CD4-positive, alpha-beta T cell treated with Interferon alpha-2 for 1 hour (primary cell): ENCODE data around the gene DIRAS3.
"Not testable (repeated sequence)": the region's sequence is repeated elsewhere in the genome, so short reads cannot be mapped to it uniquely, and the experiment has no call there.

Experiments used
- DNase-seq, 2 donors: peaks; one replicate each; pipeline ENCODE4 v3.0.0-alpha.2; 2020 to 2022

Gene DIRAS3

GRCh38 chr1:68016381-68016780 is 34.0 kb downstream of the DIRAS3 start:
- DNase-seq: no peak

GRCh38 chr1:68015971-68016370 is 34.5 kb downstream of the DIRAS3 start:
- no peak for DNase-seq

- DNase-seq: no peak
Measured at GRCh38 chr1:68015369-68015768, 35.1 kb downstream of the DIRAS3 start.

GRCh38 chr1:68013351-68013750 is 37.1 kb downstream of the DIRAS3 start:
- no peak for DNase-seq

- DNase-seq: no peak
Measured at GRCh38 chr1:68011657-68012375, 38.6 kb downstream of the DIRAS3 start.

- no peak for DNase-seq
Measured at GRCh38 chr1:68010543-68010942, 39.9 kb downstream of the DIRAS3 start.

- DNase-seq: no peak
Measured at GRCh38 chr1:68010090-68010489, 40.3 kb downstream of the DIRAS3 start.

- DNase-seq: not testable (repeated sequence)
Measured at GRCh38 chr1:68003626-68004025, 46.8 kb downstream of the DIRAS3 start.

GRCh38 chr1:68000191-68000590 is 50.2 kb downstream of the DIRAS3 start:
- DNase-seq: no peak

GRCh38 chr1:67997746-67998145 is 52.7 kb downstream of the DIRAS3 start:
- DNase-seq: no peak
